ENCODE data around the gene STK38.

STK38 gene

DNA sequence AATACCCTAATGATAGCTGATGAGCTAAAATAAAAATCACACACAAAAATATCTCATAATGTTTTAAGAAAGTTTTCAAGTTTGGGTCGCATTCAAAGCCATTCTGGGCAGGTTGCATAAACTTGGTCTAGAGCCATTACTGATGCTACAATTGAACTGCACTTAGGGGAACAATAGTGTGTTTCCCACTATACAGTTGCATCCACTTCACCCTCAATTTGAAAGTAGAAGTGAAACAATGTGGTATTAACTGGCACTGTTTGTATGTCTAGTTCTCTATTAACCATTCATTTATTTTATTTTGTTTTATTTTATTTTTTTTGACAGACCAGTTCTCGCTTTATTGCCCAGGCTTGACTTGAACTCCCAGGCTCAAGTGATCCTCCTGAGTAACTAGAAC is 23.0 kb upstream of the STK38 start:
- ATAC-seq = no peak
- TF ChIP-seq ZFP3 (CRISPR knock-in tag; IDR thresholded peaks at IDR 0.05) (no peak), TOX (CRISPR knock-in tag; IDR thresholded peaks at IDR 0.05; ENCODE audit: borderline replicate concordance) (no peak), CSDC2 (CRISPR knock-in tag; IDR thresholded peaks at IDR 0.05) (no peak), ZFP30 (CRISPR knock-in tag; IDR thresholded peaks at IDR 0.05) (no peak), GLIS3 (CRISPR knock-in tag; IDR thresholded peaks at IDR 0.05) (no peak), PPARA (CRISPR knock-in tag; IDR thresholded peaks at IDR 0.05; ENCODE audit: borderline replicate concordance) (no peak), BACH2 (CRISPR knock-in tag; IDR thresholded peaks at IDR 0.05; ENCODE audit: borderline replicate concordance) (no peak), OSR1 (CRISPR knock-in tag; IDR thresholded peaks at IDR 0.05) (no peak), ZNF8 (CRISPR knock-in tag; IDR thresholded peaks at IDR 0.05) (no peak)
- TF ChIP-seq, protein P1, sequence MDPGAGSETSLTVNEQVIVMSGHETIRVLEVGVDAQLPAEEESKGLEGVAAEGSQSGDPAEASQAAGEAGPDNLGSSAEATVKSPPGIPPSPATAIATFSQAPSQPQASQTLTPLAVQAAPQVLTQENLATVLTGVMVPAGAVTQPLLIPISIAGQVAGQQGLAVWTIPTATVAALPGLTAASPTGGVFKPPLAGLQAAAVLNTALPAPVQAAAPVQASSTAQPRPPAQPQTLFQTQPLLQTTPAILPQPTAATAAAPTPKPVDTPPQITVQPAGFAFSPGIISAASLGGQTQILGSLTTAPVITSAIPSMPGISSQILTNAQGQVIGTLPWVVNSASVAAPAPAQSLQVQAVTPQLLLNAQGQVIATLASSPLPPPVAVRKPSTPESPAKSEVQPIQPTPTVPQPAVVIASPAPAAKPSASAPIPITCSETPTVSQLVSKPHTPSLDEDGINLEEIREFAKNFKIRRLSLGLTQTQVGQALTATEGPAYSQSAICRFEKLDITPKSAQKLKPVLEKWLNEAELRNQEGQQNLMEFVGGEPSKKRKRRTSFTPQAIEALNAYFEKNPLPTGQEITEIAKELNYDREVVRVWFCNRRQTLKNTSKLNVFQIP (CRISPR knock-in tag; IDR thresholded peaks at IDR 0.05; ENCODE audit: borderline replicate concordance, low read depth) = no peak
- TF ChIP-seq, protein P2, sequence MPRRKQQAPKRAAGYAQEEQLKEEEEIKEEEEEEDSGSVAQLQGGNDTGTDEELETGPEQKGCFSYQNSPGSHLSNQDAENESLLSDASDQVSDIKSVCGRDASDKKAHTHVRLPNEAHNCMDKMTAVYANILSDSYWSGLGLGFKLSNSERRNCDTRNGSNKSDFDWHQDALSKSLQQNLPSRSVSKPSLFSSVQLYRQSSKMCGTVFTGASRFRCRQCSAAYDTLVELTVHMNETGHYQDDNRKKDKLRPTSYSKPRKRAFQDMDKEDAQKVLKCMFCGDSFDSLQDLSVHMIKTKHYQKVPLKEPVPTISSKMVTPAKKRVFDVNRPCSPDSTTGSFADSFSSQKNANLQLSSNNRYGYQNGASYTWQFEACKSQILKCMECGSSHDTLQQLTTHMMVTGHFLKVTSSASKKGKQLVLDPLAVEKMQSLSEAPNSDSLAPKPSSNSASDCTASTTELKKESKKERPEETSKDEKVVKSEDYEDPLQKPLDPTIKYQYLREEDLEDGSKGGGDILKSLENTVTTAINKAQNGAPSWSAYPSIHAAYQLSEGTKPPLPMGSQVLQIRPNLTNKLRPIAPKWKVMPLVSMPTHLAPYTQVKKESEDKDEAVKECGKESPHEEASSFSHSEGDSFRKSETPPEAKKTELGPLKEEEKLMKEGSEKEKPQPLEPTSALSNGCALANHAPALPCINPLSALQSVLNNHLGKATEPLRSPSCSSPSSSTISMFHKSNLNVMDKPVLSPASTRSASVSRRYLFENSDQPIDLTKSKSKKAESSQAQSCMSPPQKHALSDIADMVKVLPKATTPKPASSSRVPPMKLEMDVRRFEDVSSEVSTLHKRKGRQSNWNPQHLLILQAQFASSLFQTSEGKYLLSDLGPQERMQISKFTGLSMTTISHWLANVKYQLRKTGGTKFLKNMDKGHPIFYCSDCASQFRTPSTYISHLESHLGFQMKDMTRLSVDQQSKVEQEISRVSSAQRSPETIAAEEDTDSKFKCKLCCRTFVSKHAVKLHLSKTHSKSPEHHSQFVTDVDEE (CRISPR knock-in tag; IDR thresholded peaks at IDR 0.05) = no peak
- TF ChIP-seq, protein P3, sequence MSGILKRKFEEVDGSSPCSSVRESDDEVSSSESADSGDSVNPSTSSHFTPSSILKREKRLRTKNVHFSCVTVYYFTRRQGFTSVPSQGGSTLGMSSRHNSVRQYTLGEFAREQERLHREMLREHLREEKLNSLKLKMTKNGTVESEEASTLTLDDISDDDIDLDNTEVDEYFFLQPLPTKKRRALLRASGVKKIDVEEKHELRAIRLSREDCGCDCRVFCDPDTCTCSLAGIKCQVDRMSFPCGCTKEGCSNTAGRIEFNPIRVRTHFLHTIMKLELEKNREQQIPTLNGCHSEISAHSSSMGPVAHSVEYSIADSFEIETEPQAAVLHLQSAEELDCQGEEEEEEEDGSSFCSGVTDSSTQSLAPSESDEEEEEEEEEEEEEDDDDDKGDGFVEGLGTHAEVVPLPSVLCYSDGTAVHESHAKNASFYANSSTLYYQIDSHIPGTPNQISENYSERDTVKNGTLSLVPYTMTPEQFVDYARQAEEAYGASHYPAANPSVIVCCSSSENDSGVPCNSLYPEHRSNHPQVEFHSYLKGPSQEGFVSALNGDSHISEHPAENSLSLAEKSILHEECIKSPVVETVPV (CRISPR knock-in tag; IDR thresholded peaks at IDR 0.05) = no peak

DNA sequence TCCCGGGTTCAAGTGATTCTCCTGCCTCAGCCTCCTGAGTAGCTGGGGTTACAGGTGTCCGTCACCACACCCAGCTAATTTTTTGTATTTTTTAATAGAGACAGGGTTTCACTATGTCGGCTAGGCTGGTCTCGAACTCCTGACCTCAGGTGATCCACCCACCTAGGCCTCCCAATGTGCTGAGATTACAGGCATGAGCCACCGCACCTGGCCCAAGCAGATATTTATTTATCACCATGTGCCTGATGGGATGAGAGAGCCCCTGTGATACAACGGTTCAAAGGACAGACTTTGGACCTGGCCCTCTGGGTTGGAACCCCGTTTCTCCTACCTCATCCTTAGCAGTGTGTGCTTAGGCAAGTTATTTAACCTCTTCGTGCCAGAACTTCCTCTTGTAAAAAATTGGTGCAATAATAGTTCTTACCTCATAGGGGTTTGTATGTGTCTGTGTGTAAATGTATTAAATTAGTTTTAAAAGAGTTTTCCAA is 19.2 kb upstream of the STK38 start:
- TF ChIP-seq ZNF565 (CRISPR knock-in tag; conservative IDR thresholded peaks at IDR 0.05; ENCODE audit: low read depth) = no peak
- no peak for TF ChIP-seq ZNF8 (CRISPR knock-in tag; IDR thresholded peaks at IDR 0.05)
- ATAC-seq = no peak

DNA sequence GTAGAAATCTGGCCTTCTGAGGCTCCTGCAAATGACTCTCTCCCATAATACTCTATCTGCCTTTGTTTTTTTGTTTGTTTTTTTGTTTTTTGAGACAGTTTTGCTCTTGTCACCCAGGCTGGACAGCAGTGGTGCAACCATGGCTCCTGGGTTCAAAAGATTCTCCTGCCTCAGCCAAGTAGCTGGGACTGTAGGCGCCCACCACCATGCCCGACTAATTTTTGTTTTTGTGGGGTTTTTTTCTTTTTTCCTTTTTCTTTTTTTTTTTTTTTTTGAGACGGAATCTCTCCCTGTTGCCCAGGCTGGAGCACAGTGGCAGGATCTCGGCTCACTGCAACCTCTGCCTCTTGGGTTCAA is 16.6 kb upstream of the STK38 start:
- no peak for TF ChIP-seq GLIS3 (CRISPR knock-in tag; IDR thresholded peaks at IDR 0.05)
- TF ChIP-seq ZNF70 (CRISPR knock-in tag; IDR thresholded peaks at IDR 0.05) = no peak
- no peak for TF ChIP-seq TOX (CRISPR knock-in tag; IDR thresholded peaks at IDR 0.05; ENCODE audit: borderline replicate concordance)
- TF ChIP-seq ZNF8 (CRISPR knock-in tag; IDR thresholded peaks at IDR 0.05) = no peak
- TF ChIP-seq, protein P2 (CRISPR knock-in tag; IDR thresholded peaks at IDR 0.05) = no peak
- no peak for TF ChIP-seq CSDC2 (CRISPR knock-in tag; IDR thresholded peaks at IDR 0.05)
- TF ChIP-seq RARB (CRISPR knock-in tag; IDR thresholded peaks at IDR 0.05) = no peak
- no peak for TF ChIP-seq ZFP3 (CRISPR knock-in tag; IDR thresholded peaks at IDR 0.05)
- TF ChIP-seq ZC3H10 (CRISPR knock-in tag; IDR thresholded peaks at IDR 0.05) = no peak
- no peak for TF ChIP-seq ESRRG (CRISPR knock-in tag; IDR thresholded peaks at IDR 0.05)
- TF ChIP-seq OSR1 (CRISPR knock-in tag; IDR thresholded peaks at IDR 0.05) = no peak
- TF ChIP-seq TCF4 (CRISPR knock-in tag; IDR thresholded peaks at IDR 0.05; ENCODE audit: borderline replicate concordance) = no peak
- ATAC-seq = no peak

DNA sequence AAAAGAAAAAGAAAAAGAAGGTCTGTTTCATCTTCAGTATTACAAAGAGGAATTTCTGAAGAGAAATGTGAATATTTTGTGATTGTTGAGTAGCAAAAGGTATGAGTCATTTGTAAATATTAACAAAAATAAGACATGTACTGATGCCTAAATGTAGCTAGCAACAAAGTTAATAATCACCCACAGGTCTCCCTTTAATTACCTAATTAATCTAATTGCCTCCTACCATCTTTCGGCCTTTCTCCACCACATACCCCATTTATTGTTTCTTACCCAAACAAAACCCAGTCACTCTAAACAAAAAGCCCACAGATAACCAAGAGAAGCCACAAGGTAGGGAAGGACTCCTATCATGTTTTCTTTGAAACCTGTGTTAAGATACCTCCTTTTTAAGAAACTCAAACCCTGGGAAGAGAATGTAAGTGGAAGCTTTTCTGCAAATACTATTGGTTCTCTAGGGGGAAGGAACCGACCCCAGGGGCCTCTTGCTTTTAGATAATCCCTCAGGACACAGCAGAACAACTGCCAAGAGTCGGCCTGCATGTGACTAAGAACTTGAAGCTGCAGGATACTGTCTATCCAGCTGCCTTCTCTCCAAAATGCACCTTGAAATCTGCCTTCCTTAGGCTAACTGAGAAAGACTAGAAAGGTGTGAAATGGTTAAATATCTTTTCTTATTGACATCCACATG is 16.1 kb upstream of the STK38 start:
- ATAC-seq = no peak
- TF ChIP-seq, protein P1 (CRISPR knock-in tag; IDR thresholded peaks at IDR 0.05; ENCODE audit: borderline replicate concordance, low read depth) = no peak
- TF ChIP-seq ZFP30 (CRISPR knock-in tag; IDR thresholded peaks at IDR 0.05) = no peak
- no peak for TF ChIP-seq ZNF8 (CRISPR knock-in tag; IDR thresholded peaks at IDR 0.05)
- TF ChIP-seq CSDC2 (CRISPR knock-in tag; IDR thresholded peaks at IDR 0.05) = no peak
- no peak for TF ChIP-seq ZNF565 (CRISPR knock-in tag; conservative IDR thresholded peaks at IDR 0.05; ENCODE audit: low read depth)
- TF ChIP-seq RARB (CRISPR knock-in tag; IDR thresholded peaks at IDR 0.05) = no peak
- TF ChIP-seq SNAI2 (CRISPR knock-in tag; IDR thresholded peaks at IDR 0.05) = no peak
- no peak for TF ChIP-seq PPARA (CRISPR knock-in tag; IDR thresholded peaks at IDR 0.05; ENCODE audit: borderline replicate concordance)
- TF ChIP-seq, protein P4, sequence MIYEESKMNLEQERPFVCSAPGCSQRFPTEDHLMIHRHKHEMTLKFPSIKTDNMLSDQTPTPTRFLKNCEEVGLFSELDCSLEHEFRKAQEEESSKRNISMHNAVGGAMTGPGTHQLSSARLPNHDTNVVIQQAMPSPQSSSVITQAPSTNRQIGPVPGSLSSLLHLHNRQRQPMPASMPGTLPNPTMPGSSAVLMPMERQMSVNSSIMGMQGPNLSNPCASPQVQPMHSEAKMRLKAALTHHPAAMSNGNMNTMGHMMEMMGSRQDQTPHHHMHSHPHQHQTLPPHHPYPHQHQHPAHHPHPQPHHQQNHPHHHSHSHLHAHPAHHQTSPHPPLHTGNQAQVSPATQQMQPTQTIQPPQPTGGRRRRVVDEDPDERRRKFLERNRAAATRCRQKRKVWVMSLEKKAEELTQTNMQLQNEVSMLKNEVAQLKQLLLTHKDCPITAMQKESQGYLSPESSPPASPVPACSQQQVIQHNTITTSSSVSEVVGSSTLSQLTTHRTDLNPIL (CRISPR knock-in tag; IDR thresholded peaks at IDR 0.05; ENCODE audit: low read depth) = no peak
- TF ChIP-seq ESRRG (CRISPR knock-in tag; IDR thresholded peaks at IDR 0.05) = no peak
- TF ChIP-seq ZFP3 (CRISPR knock-in tag; IDR thresholded peaks at IDR 0.05) = no peak
- no peak for TF ChIP-seq ARNTL (CRISPR knock-in tag; IDR thresholded peaks at IDR 0.05; ENCODE audit: borderline replicate concordance, low read depth)
- no peak for TF ChIP-seq TCF4 (CRISPR knock-in tag; IDR thresholded peaks at IDR 0.05; ENCODE audit: borderline replicate concordance)
